Ovary (tissue), 3 donors: Measurements from ENCODE around the gene SLC30A5.

ENCODE experiments used
- EP300 ChIP-seq: sonication (generic); formaldehyde crosslinking; IDR thresholded peaks from one replicate; pipeline ENCODE4 v1.6.1; 2017; ENCODE audit warnings: antibody characterized with exemption
- POLR2A ChIP-seq: fragments of 450-650 bp; IDR thresholded peaks from one replicate; pipeline ENCODE4 v1.6.1; 2017; ENCODE audit warnings: antibody characterized with exemption, mild to moderate bottlenecking, moderate library complexity
- TF ChIP-seq, protein P1 (sequence below), 3 donors: fragments of 450-650 bp in 2 of 3; fragments of 200-600 bp in 1 of 3; IDR thresholded peaks; one replicate each; pipeline versions ENCODE4 v1.5.1 to v1.8.0; 2016 to 2022; ENCODE audit warnings: antibody characterized with exemption in 3 of 3, mild to moderate bottlenecking in 1 of 3
- donor health status: DM: no; HTN: no; CAD: no.

- TF ChIP-seq, protein P1, sequence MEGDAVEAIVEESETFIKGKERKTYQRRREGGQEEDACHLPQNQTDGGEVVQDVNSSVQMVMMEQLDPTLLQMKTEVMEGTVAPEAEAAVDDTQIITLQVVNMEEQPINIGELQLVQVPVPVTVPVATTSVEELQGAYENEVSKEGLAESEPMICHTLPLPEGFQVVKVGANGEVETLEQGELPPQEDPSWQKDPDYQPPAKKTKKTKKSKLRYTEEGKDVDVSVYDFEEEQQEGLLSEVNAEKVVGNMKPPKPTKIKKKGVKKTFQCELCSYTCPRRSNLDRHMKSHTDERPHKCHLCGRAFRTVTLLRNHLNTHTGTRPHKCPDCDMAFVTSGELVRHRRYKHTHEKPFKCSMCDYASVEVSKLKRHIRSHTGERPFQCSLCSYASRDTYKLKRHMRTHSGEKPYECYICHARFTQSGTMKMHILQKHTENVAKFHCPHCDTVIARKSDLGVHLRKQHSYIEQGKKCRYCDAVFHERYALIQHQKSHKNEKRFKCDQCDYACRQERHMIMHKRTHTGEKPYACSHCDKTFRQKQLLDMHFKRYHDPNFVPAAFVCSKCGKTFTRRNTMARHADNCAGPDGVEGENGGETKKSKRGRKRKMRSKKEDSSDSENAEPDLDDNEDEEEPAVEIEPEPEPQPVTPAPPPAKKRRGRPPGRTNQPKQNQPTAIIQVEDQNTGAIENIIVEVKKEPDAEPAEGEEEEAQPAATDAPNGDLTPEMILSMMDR (IDR thresholded peaks at IDR 0.05): no peak
- no peak for TF ChIP-seq POLR2A
- TF ChIP-seq EP300: no peak
Measured at GRCh38 chr5:69090158-69090557, 3.7 kb upstream of the SLC30A5 start.
